Measurements from ENCODE around the gene INTS14.
"Not testable (repeated sequence)": the region's sequence is repeated elsewhere in the genome, so short reads cannot be mapped to it uniquely, and the experiment has no call there.

INTS14 gene

GRCh38 chr15:65577129-65577996 is 33.6 kb downstream of the INTS14 start:
- DNase-seq, result no peak

GRCh38 chr15:65576664-65577063 is 34.3 kb downstream of the INTS14 start:
- DNase-seq, result no peak

DNA sequence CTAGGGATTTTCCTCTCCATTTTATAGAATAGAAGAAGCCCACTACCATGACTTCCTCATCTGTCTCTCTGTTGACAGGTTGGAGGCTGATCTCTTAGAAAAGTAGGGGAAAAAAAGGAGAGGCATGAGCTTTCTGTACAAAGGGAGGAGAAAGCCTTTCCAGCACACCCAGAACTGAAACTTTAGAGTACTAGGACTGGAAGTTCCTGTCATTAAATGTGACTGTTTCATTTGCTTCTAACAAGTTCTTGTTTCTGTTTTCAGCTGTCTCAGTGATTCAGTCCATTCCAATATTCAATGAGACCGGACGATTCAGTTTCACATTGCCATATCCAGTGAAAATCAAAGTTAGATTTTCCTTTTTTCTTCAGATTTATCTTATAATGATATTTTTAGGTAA is 39.0 kb downstream of the INTS14 start:
- no peak for DNase-seq

DNA sequence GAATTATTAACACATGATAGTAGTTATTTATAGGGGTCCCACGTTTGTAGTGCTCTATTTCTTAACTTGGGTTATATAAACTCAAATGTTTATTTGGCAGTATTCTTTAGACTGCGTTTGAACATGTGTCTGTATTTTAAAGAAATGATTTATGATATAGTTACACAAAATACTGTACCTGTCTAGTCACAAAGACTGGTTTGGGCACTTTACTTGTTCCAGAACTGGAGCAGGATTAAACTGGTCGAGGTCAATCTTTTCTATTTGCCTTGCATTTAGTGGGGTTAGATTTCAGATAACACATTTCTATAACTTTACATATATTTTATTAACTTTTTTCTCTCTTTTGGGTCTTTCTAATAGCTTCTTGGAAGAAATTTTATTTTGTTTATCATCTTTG is 41.2 kb downstream of the INTS14 start:
- no peak for DNase-seq

DNA sequence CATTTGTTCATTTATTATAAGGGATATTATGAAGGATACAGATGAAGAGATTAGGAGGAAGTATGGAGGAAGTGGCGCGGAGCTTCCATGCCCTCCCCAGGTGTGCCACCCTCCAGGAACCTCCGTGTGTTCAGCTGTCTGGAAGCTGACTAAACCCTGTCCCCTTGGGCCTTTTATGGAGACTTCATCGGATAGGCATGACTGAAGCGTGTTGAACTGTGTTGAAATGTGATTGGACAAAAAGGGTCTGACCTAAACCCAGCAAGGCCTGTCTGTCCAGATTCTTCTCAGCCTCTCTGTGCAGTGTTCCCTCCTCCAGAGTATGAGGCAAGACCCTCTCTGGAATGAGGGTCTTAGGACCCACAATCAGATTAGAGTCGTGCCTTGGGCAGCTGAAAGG is 49.0 kb downstream of the INTS14 start:
- DNase-seq, result no peak

DNA sequence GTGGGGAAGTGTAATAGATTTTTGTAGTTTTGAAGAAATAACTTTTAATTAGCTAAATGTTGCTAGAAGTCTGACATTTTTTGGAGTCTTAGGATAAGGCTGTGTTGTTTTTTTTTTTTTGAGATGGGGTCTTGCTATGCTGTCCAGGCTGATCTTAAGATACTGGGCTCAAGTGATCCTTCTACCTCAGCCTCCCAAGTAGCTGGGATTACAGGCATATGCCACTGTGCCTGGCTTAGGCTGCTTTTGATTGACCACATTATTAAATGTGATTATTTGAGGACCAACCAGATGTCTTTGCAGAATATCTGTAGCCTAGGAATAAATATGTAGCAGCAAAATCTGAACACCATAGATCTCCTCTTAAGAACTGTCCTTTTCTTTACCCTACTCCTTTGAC is 51.0 kb downstream of the INTS14 start:
- no peak for DNase-seq

DNA sequence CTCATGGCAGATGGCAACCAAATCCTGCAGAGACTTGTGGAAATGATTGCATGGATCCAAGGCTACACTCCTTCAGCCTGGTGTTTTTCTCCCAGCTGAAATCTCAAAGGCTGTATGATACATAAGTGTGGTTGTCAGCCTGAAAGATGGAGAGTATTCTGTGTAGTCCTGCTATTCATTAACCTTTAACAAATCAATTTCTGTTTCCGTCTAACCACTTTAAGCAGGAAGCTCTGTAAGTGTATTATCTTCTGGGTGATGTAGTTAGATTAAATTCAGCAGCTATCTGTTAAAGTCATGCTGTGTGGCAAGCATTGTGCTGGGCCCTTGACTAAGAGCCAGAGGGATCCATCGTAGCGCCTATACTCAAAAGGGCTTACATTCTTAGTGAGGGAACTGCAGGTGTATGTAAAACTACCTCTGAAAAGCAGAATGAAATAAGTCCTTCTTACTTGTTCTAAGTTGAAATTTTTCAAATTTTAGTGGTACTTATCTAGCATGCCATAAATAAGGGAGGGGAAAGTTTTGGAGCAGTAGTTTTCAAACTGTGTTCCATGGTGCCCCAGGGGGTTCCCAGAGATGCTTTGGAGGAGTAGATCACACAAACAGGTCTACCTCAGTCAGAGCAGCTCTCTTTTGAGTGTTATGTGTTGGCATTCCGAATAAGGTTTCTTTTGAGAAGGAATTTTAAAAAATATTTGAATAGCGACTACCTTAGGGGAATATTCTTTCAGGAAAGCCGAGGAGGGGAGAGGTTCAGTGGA is 51.8 kb downstream of the INTS14 start:
- DNase-seq, result no peak

DNA sequence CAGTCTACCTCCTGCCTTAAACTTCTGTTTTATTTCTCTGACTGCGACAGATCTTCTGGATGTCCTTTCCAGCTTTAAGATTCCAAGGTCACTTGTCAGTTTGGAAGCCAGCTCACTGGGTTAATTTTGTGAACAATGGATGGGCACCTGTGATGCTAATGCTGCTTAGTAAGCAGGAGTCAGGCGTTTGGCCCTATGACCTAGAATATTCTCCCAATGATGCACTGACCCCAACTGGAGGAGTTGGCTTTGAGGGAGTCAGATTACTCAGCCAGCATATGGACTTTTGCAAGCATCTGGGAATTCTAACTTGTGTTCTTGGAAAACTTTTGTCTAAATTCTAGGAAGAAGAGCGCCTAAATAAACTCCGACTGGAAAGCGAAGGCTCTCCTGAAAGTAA is 52.6 kb downstream of the INTS14 start:
- no peak for DNase-seq

DNA sequence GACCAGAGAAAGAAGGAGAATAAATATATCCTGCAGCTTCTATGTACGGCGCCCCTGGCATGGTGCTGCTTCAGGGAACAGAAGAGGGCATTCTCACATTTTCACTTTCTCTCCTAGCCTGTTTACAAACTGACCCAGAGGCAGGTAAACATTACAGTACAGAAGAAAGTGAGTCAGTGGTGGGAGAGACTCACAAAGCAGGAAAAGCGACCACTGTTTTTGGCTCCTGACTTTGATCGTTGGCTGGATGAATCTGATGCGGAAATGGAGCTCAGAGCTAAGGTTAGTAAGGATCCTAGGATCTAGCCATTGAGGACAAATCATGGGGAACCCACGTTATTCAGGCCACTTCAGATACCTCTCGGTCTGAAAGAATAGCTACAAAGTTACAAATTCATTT is 54.3 kb downstream of the INTS14 start:
- DNase-seq, result no peak

DNA sequence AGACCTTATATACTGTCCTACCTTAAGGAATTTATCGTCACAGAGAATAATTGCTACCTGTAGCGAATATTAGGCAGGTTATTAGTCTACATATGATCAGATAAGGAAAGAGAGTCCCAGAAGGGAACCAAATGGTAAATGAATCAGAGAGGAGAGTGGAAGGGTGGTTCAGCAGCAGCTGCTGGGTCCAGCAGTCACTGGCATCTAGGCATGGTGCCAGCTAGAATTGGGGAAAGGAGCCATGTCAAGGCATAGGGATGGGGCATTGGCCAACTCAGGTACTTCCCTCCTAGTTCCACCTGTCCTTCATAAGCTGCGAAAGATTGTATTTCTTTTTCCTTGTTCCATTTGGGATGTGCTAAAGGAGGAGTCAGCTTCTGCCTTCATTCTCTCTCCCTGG is 57.2 kb downstream of the INTS14 start:
- DNase-seq, result no peak

DNA sequence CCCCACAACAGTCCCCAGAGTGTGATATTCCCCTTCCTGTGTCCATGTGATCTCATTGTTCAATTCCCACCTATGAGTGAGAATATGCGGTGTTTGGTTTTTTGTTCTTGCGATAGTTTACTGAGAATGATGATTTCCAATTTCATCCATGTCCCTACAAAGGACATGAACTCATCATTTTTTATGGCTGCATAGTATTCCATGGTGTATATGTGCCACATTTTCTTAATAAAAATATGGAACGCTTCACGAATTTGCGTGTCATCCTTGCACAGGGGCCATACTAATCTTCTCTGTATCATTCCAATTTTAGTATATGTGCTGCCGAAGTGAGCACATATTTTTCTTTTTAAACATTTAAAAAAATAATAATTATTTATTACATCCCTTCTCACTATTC is 58.1 kb downstream of the INTS14 start:
- DNase-seq, result not testable (repeated sequence)

GRCh38 chr15:65551183-65551582 is 59.7 kb downstream of the INTS14 start:
- no peak for DNase-seq

GRCh38 chr15:65550681-65551098 is 60.2 kb downstream of the INTS14 start:
- DNase-seq, result no peak

GRCh38 chr15:65549288-65549687 is 61.6 kb downstream of the INTS14 start:
- not testable (repeated sequence) for DNase-seq

DNA sequence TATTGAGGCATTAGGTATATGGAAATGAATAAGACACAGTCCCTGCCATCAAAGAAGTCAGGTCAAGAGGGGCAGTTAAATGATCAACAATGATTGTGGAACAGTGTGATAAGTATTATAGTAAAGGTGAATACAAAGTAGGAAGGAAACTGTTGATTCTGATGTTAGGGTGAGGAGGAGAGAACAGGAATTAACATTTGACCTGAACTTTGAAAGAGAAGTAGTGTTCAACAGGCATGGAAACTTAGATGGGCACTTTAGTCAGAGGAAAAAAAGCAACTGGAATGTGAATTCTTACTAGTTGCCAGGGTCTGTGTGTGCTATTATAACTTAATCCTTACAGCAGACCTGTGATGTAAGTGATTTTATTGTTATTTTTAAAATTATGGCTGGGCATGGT is 63.1 kb downstream of the INTS14 start:
- DNase-seq, result no peak

DNA sequence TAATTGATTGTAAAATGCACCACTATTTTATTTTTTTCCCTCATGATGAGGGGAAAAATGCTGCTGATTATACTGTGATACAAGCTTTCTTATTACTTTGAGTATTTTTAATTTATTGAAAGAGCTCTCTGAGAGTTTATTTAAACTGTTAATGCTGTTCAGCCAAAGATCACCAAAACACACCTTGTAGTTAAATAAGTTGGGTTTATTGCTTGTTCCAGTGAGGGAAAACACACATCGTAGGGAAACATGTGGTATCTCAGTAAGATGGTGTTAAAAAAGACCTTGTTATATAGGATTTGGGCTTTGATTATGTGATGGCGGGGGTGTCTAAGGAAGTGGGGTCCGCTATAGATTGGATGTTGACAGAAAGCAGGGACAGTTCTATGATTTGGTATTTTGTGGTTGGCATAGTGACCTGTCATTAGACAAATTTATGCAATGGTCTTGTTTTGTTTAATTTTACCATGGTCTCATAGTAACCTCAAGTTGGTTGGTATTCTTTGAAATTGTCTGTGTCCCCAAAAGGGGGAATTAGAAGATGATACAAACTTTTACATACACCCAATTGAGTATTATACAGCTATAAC is 69.6 kb downstream of the INTS14 start:
- no peak for DNase-seq

DNA sequence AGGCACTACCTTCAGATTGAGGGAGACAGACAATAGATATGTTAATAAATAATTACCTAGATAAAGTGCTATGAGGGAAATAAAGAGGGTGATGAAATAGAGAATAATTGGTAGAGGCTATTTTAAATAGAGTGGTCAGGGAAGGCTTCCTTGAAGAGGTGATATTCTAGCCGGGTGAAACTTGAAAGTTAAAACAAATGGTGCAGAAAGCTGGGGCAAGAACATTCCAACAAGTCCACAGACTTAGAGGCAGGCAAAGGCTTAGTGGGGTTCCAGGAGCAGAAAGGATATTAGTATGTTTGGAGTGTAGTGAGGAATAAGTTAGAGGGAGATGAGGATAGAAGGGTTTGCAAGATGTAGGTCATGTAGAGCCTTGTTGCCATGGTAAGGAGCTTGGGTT is 70.6 kb downstream of the INTS14 start:
- no peak for DNase-seq

GRCh38 chr15:65535192-65535591 is 75.7 kb downstream of the INTS14 start:
- DNase-seq, result no peak

- DNase-seq, result no peak
These were observed 77.7 kb downstream of the INTS14 start for GRCh38 chr15:65533057-65533756.

GRCh38 chr15:65532738-65533051 is 78.2 kb downstream of the INTS14 start:
- DNase-seq, result no peak

DNA sequence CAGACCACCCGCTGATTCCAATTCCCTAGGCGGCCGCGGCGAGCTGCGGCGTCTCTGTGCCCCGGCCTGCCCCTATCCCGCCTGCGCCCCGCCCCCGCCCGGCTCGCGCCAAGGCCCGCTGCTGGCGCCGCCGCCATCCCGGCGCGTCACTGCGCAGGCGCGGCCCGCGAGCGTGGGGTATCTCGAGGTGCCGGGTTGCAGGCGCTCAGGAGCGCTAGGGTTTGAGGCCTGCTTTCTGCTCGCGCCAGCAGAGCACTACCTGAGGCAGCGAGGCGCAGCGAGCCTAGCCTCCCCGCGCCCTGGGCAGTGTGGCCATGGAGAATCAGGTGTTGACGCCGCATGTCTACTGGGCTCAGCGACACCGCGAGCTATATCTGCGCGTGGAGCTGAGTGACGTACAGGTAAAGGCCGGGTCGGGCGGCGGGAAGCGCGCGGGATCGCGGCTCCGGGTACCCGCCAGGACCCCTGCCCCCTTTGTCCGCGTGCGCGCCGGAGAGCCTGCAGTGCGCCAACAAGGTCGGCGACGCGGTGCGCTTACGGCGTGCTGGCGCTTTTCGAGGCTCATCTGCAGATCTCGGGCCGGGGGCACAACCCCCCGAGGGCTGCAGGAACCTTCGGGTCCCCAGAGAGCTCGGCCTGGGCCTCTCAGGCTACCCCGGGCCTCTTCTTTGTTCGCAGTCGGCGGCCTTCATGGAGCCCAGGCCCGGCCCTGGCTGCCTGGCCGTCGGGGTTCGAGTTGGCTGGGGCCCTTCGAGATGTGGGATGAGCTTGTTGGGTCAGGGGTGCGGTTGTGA is 80.4 kb downstream of the INTS14 start, which contains the start of gene HACD3:
HACD3 (plus strand) TSS at position 146 of the 794 bp plus-strand sequence; CDS start at position 315, 169 bp downstream.
- peak; percentile 94 for DNase-seq

GRCh38 chr15:65529762-65530317 is 81.1 kb downstream of the INTS14 start:
- no peak for DNase-seq
